Activated CD8-positive, alpha-beta memory T cell treated with anti-CD3 and anti-CD28 coated beads, Interleukin-2, amount 50 U/mL, for 1 hour (primary cell): ENCODE measurements around the gene ACOT2.
"Not testable (repeated sequence)": the region's sequence is repeated elsewhere in the genome, so short reads cannot be mapped to it uniquely, and the experiment has no call there.

Source experiments
- DNase-seq: peaks from one replicate; pipeline ENCODE4 v3.0.0-alpha.2; 2020; ENCODE audit errors: extremely low read depth

Gene ACOT2

GRCh38 chr14:73569185-73569958 is at the start of gene ACOT2:
ACOT2 (plus strand) TSS chr14:73569213; CDS start chr14:73569241, 28 bp downstream.
- DNase-seq, result not testable (repeated sequence)

- DNase-seq, result no peak
Measured at GRCh38 chr14:73521229-73521628, 47.8 kb upstream of the ACOT2 start.

- no peak for DNase-seq
Measured at GRCh38 chr14:73524493-73524892, 44.5 kb upstream of the ACOT2 start.

GRCh38 chr14:73526036-73526984 is 42.7 kb upstream of the ACOT2 start:
- DNase-seq, result no peak

- DNase-seq, result not testable (repeated sequence)
Measured at GRCh38 chr14:73529356-73529755, 39.7 kb upstream of the ACOT2 start.

- DNase-seq, result not testable (repeated sequence)
Measured at GRCh38 chr14:73531971-73532370, 37.0 kb upstream of the ACOT2 start.

- DNase-seq, result not testable (repeated sequence)
Measured at GRCh38 chr14:73537244-73538045, 31.6 kb upstream of the ACOT2 start.

- not testable (repeated sequence) for DNase-seq
Measured at GRCh38 chr14:73539017-73539416, 30.0 kb upstream of the ACOT2 start.

GRCh38 chr14:73542961-73543360 is 26.1 kb upstream of the ACOT2 start:
- DNase-seq, result not testable (repeated sequence)

- not testable (repeated sequence) for DNase-seq
Measured at GRCh38 chr14:73545353-73545752, 23.7 kb upstream of the ACOT2 start.

- DNase-seq, result not testable (repeated sequence)
Measured at GRCh38 chr14:73549097-73549496, 19.9 kb upstream of the ACOT2 start.

- not testable (repeated sequence) for DNase-seq
Measured at GRCh38 chr14:73549889-73550524, 19.0 kb upstream of the ACOT2 start.

GRCh38 chr14:73553845-73554244 is 15.2 kb upstream of the ACOT2 start:
- no peak for DNase-seq

GRCh38 chr14:73557201-73557600 is 11.8 kb upstream of the ACOT2 start:
- DNase-seq, result not testable (repeated sequence)

- not testable (repeated sequence) for DNase-seq
Measured at GRCh38 chr14:73558238-73558637, 10.8 kb upstream of the ACOT2 start.

- DNase-seq, result not testable (repeated sequence)
Measured at GRCh38 chr14:73562256-73562655, 6.8 kb upstream of the ACOT2 start.

- not testable (repeated sequence) for DNase-seq
Measured at GRCh38 chr14:73562696-73563095, 6.3 kb upstream of the ACOT2 start.

GRCh38 chr14:73566431-73566830 is 2.6 kb upstream of the ACOT2 start:
- DNase-seq, result not testable (repeated sequence)

GRCh38 chr14:73566935-73567334 is 2.1 kb upstream of the ACOT2 start:
- not testable (repeated sequence) for DNase-seq

GRCh38 chr14:73567358-73567757 is 1.7 kb upstream of the ACOT2 start:
- no peak for DNase-seq
